Smooth muscle cell (in vitro differentiated cells): ENCODE measurements around the gene DSC2. TPM values are rescaled to one million over a fixed set of nuclear protein-coding genes. Genes with fewer than 3 reads are reported as not detected.

Experiments used
- DNase-seq: peaks from one replicate; lab custom pipeline; 2025; ENCODE audit not compliant: unreplicated experiment; lab: John Stamatoyannopoulos, UW
- H2AFZ ChIP-seq: fragments of 200-600 bp; sonication (generic); 2 replicates; pipeline ENCODE4 v1.6.0; 2016; ENCODE audit warnings: antibody characterized with exemption, low read depth, mild to moderate bottlenecking
- H3F3A ChIP-seq: fragments of 200-600 bp; sonication (generic); 2 replicates; pipeline ENCODE4 v1.6.0; 2017; ENCODE audit warnings: antibody characterized with exemption, low read depth
- H3K27ac ChIP-seq: fragments of 200-600 bp; sonication (generic); 2 replicates; pipeline ENCODE4 v1.5.1; 2016; ENCODE audit warnings: low read depth, mild to moderate bottlenecking
- H3K27me3 ChIP-seq: fragments of 200-600 bp; sonication (generic); 2 replicates; pipeline ENCODE4 v1.6.1; 2016; ENCODE audit warnings: low read depth, mild to moderate bottlenecking
- H3K36me3 ChIP-seq: fragments of 200-600 bp; sonication (generic); 2 replicates; pipeline ENCODE4 v1.5.1; 2016; ENCODE audit warnings: low read depth
- H3K4me1 ChIP-seq: fragments of 200-600 bp; sonication (generic); 2 replicates; pipeline ENCODE4 v1.5.1; 2016; ENCODE audit warnings: low read depth
- H3K4me2 ChIP-seq: fragments of 200-600 bp; sonication (generic); 2 replicates; pipeline ENCODE4 v1.6.0; 2016; ENCODE audit warnings: mild to moderate bottlenecking
- H3K4me3 ChIP-seq: fragments of 200-600 bp; sonication (generic); 2 replicates; pipeline ENCODE4 v1.5.1; 2016; ENCODE audit warnings: mild to moderate bottlenecking
- H3K79me2 ChIP-seq: fragments of 200-600 bp; sonication (generic); 2 replicates; pipeline ENCODE4 v1.6.0; 2016; ENCODE audit warnings: low read depth, mild to moderate bottlenecking
- H3K9ac ChIP-seq: fragments of 200-600 bp; sonication (generic); 2 replicates; pipeline ENCODE4 v1.6.0; 2016; ENCODE audit warnings: low read depth
- H3K9me3 ChIP-seq: fragments of 200-600 bp; sonication (generic); replicated peaks from 2 replicates; pipeline ENCODE4 v1.5.1; 2016; ENCODE audit warnings: low read depth
- H4K20me1 ChIP-seq: fragments of 200-600 bp; sonication (generic); 2 replicates; pipeline ENCODE4 v1.6.0; 2016; ENCODE audit warnings: low read depth
- CTCF ChIP-seq: fragments of 200-600 bp; sonication (generic); IDR thresholded peaks from 2 replicates; pipeline ENCODE4 v1.5.1; 2017; ENCODE audit warnings: borderline replicate concordance, mild to moderate bottlenecking, antibody characterized with exemption; ENCODE audit not compliant: insufficient read depth, poor library complexity, severe bottlenecking
- WGBS: methylation state at CpG from one replicate; pipeline ENCODE4 v1.1.7; 2016; ENCODE audit warnings: low lambda C conversion rate; 5-methylcytosine and 5-hydroxymethylcytosine counted together
- polyA plus RNA-seq: library from polyadenylated mRNA; unstranded; fragments of >200 nt; fragmentation: Nextera tagmentation; extraction: Ambion mirVana; gene quantifications from 2 replicates; pipeline ENCODE4 v1.2.1, GENCODE V29; 2016
- total RNA-seq: library from RNA; depleted of rRNA; stranded (reverse); fragments of >200 nt; gene quantifications from 2 replicates; pipeline ENCODE4 v1.2.3, GENCODE V29; 2014

The DSC2 gene
- total and polyA plus RNA-seq, 2 experiments from 2014 or later, result 15.6 to 78.8 TPM

DNA sequence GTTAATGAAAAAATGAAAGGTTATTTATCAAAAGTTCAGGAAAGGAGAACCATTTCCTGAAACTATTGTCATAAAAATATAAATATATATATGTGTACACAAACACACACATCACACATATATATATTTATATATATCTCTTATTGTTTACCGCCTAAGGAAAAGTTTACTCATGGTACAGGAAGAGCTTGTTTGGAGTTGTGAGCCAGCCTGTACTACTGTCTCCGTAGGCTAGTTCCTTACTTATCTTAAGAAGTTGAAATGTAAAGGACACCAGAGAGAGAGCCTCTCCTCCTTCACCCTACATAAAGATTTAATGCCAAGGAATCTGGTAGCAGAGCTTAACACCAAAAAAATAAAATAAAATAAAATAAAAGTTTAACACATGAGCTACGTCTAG, 40.8 kb upstream of the DSC2 start:
- H3K9ac ChIP-seq, result no peak overlapping the region
- H3K9me3 ChIP-seq, result no peaks in the 10 kb centered on the region
- H3K79me2 ChIP-seq, result no peaks in the 10 kb centered on the region
- 86% methylated on average over 3 of the region's 3 CpGs for WGBS
- H3K27me3 ChIP-seq, result no peaks in the 10 kb centered on the region
- H3K4me1 ChIP-seq, result no peaks in the 10 kb centered on the region
- TF ChIP-seq CTCF, result no peak
- H3K36me3 ChIP-seq, result no peaks in the 10 kb centered on the region
- H3F3A ChIP-seq, result no peaks in the 10 kb centered on the region
- no peak overlapping the region for H3K4me3 ChIP-seq
- H2AFZ ChIP-seq, result no peak overlapping the region
- no peaks in the 10 kb centered on the region for H4K20me1 ChIP-seq
- no peak overlapping the region for H3K4me2 ChIP-seq
- H3K27ac ChIP-seq, result no peak overlapping the region
- no peak for DNase-seq

DNA sequence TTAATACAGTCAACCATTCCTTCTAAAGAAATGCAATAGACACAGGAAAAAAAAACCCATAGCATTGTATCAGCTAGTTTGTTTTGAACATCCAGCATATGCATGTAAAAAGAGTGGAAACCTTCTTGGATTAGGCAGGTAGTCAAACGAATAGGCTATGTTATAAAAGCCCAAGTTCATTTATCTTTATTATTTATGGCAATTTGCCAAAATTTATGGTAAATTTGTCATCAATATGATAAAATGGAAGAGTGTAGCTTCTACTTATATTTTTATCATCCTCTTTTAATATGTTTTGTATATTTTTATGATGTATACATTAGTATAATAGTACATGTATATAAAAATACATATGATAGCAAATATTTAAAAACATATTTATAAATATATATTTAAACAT, 36.5 kb upstream of the DSC2 start:
- DNase-seq, result no peak
- no peak overlapping the region for H3K27ac ChIP-seq
- H3K27me3 ChIP-seq, result no peaks in the 10 kb centered on the region
- H3K4me2 ChIP-seq, result no peak overlapping the region
- H3K36me3 ChIP-seq, result no peaks in the 10 kb centered on the region
- H3K79me2 ChIP-seq, result no peaks in the 10 kb centered on the region
- H3K9me3 ChIP-seq, result no peaks in the 10 kb centered on the region
- H3K4me1 ChIP-seq, result no peaks in the 10 kb centered on the region
- H3F3A ChIP-seq, result no peaks in the 10 kb centered on the region
- no peaks in the 10 kb centered on the region for H4K20me1 ChIP-seq
- 96% methylated on average over 1 of the region's 1 CpG for WGBS
- H3K9ac ChIP-seq, result no peak overlapping the region
- no peak overlapping the region for H2AFZ ChIP-seq
- TF ChIP-seq CTCF, result no peak
- H3K4me3 ChIP-seq, result no peak overlapping the region

- no peak for TF ChIP-seq CTCF
- no peaks in the 10 kb centered on the region for H3K4me1 ChIP-seq
- no peak overlapping the region for H2AFZ ChIP-seq
- H3K27ac ChIP-seq, result no peak overlapping the region
- no peak overlapping the region for H3K9ac ChIP-seq
- no peaks in the 10 kb centered on the region for H4K20me1 ChIP-seq
- no peaks in the 10 kb centered on the region for H3K36me3 ChIP-seq
- no peaks in the 10 kb centered on the region for H3K79me2 ChIP-seq
- H3K4me2 ChIP-seq, result no peak overlapping the region
- no peaks in the 10 kb centered on the region for H3K27me3 ChIP-seq
- no peak for DNase-seq
- H3K9me3 ChIP-seq, result no peaks in the 10 kb centered on the region
- WGBS, result 91% methylated on average over 4 of the region's 4 CpGs
- H3F3A ChIP-seq, result no peaks in the 10 kb centered on the region
- H3K4me3 ChIP-seq, result no peak overlapping the region
These were observed 32.8 kb upstream of the DSC2 start for GRCh38 chr18:31134988-31135529.

DNA sequence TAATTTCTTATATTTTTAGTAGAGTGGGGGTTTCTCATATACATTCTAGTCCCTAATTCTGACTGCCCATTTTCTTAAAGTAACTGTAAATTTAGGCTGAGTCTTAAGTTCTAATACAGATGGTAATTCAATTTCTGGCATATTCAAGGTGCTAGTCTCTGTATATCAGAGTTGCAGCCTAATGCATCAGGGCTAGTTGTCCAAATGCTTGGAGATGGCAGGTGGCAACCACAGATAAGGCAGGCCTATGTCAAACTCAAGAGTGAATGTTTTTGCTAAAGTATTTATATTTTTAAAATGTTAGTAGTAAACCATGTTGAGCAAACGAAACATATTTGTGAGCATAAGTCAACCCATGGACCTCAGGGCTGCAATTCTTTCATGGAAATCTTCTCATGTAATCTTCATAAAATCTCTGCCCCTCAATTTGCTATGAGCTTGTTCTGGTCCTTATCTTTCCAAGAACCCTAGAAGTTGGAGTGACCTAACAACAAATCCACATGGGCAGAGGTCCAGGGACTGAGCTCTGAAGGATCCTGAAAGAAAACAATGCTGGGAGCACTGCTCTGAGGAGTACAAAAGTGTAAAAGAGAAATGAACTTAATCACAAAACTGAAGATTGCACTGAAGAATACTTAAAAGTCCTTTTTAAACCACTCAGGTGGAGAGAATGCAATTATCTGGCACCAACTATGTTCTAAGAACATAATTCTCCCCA, 27.3 kb upstream of the DSC2 start:
- Histone ChIP-seq H2AFZ (no peak overlapping the region), H3K36me3 (no peaks in the 10 kb centered on the region), H4K20me1 (no peaks in the 10 kb centered on the region), H3K27me3 (no peaks in the 10 kb centered on the region), H3F3A (no peaks in the 10 kb centered on the region), H3K4me1 (no peaks in the 10 kb centered on the region), H3K27ac (no peak overlapping the region), H3K9me3 (no peaks in the 10 kb centered on the region), H3K4me2 (no peak overlapping the region), H3K79me2 (no peaks in the 10 kb centered on the region), H3K4me3 (no peak overlapping the region), H3K9ac (no peak overlapping the region)
- no peak for TF ChIP-seq CTCF
- no peak for DNase-seq
- 91% methylated on average over 1 of the region's 1 CpG for WGBS
